Ishikawa (cell line): Measurements from ENCODE around the gene MOBP.

ENCODE experiments used
- CREB1 ChIP-seq: IDR thresholded peaks from 2 replicates; pipeline ENCODE4 v1.6.1; 2012; ENCODE audit warnings: low read depth
- EGR1 ChIP-seq: IDR thresholded peaks from 2 replicates; pipeline ENCODE4 v1.6.1; 2012
- EP300 ChIP-seq: IDR thresholded peaks from 2 replicates; pipeline ENCODE4 v1.6.1; 2012; ENCODE audit warnings: borderline replicate concordance
- FOXM1 ChIP-seq: IDR thresholded peaks from 2 replicates; pipeline ENCODE4 v1.6.1; 2012; ENCODE audit warnings: low read depth, borderline replicate concordance
- RAD21 ChIP-seq: IDR thresholded peaks from 2 replicates; pipeline ENCODE4 v1.6.1; 2012; ENCODE audit warnings: low read depth
- TAF1 ChIP-seq: IDR thresholded peaks from 2 replicates; pipeline ENCODE4 v1.6.1; 2012; ENCODE audit warnings: low read depth, mild to moderate bottlenecking
- TCF12 ChIP-seq: IDR thresholded peaks from 2 replicates; pipeline ENCODE4 v1.6.1; 2012; ENCODE audit warnings: low read depth
- YY1 ChIP-seq: IDR thresholded peaks from 2 replicates; pipeline ENCODE4 v1.6.1; 2012; ENCODE audit warnings: low read depth
- TF ChIP-seq, protein P1 (sequence below): IDR thresholded peaks from 2 replicates; pipeline ENCODE4 v1.6.1; 2012; ENCODE audit warnings: low read depth, mild to moderate bottlenecking

DNA sequence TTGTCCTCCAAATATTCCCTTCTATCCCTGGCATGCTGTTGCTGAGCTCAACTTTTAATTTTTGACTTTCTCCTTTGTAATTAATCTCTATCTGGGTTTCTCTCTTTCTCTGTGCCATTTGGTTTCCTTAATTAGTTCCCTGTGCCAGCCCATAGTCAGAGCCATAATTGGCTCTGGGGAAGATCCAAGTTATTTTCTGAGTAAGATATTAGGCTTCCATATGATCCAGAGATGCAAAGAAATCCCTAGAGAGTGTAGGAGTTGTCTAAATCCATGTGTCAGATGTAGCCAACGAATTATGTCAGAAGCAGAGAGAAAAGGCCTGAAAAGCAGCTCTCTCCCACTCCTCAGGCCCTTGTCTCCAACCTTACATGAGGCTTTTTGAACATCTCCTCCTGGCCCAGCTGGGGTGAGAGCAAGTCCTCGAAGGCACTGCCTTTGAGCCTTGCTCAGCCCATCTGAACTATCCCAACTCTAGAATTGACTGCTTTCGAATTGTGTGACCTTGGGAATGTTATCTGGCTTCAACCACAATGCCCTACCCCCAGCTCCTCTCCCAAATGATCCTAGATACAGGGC, 46.4 kb downstream of the MOBP start:
- no peak for TF ChIP-seq TAF1
- TF ChIP-seq, protein P1, sequence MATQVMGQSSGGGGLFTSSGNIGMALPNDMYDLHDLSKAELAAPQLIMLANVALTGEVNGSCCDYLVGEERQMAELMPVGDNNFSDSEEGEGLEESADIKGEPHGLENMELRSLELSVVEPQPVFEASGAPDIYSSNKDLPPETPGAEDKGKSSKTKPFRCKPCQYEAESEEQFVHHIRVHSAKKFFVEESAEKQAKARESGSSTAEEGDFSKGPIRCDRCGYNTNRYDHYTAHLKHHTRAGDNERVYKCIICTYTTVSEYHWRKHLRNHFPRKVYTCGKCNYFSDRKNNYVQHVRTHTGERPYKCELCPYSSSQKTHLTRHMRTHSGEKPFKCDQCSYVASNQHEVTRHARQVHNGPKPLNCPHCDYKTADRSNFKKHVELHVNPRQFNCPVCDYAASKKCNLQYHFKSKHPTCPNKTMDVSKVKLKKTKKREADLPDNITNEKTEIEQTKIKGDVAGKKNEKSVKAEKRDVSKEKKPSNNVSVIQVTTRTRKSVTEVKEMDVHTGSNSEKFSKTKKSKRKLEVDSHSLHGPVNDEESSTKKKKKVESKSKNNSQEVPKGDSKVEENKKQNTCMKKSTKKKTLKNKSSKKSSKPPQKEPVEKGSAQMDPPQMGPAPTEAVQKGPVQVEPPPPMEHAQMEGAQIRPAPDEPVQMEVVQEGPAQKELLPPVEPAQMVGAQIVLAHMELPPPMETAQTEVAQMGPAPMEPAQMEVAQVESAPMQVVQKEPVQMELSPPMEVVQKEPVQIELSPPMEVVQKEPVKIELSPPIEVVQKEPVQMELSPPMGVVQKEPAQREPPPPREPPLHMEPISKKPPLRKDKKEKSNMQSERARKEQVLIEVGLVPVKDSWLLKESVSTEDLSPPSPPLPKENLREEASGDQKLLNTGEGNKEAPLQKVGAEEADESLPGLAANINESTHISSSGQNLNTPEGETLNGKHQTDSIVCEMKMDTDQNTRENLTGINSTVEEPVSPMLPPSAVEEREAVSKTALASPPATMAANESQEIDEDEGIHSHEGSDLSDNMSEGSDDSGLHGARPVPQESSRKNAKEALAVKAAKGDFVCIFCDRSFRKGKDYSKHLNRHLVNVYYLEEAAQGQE: no peak
- TF ChIP-seq EGR1: no peak
- TF ChIP-seq RAD21: no peak
- no peak for TF ChIP-seq YY1
- no peak for TF ChIP-seq CREB1
- no peak for TF ChIP-seq EP300
- TF ChIP-seq FOXM1: no peak
- no peak for TF ChIP-seq TCF12
